ENCODE results near the gene NHLH2.

The NHLH2 gene

GRCh38 chr1:115802416-115802815 lies 38.5 kb downstream of the NHLH2 start:
- DNase-seq (ENCODE audit: low read depth) = no peak

GRCh38 chr1:115797486-115797885 lies 43.4 kb downstream of the NHLH2 start:
- no peak for DNase-seq (ENCODE audit: low read depth)

GRCh38 chr1:115796897-115797296 lies 44.0 kb downstream of the NHLH2 start:
- DNase-seq (ENCODE audit: low read depth) = no peak

GRCh38 chr1:115796036-115796435 lies 44.9 kb downstream of the NHLH2 start:
- no peak for DNase-seq (ENCODE audit: low read depth)

- DNase-seq (ENCODE audit: low read depth) = no peak
Measured at GRCh38 chr1:115794976-115795639, 45.8 kb downstream of the NHLH2 start.

- DNase-seq (ENCODE audit: low read depth) = no peak
Measured at GRCh38 chr1:115793162-115793561, 47.8 kb downstream of the NHLH2 start.

- no peak for DNase-seq (ENCODE audit: low read depth)
Measured at GRCh38 chr1:115791816-115792215, 49.1 kb downstream of the NHLH2 start.

- DNase-seq (ENCODE audit: low read depth) = no peak
Measured at GRCh38 chr1:115790846-115791245, 50.1 kb downstream of the NHLH2 start.

- no peak for DNase-seq (ENCODE audit: low read depth)
Measured at GRCh38 chr1:115790356-115790755, 50.6 kb downstream of the NHLH2 start.
